ENCODE measurements around the gene PRPF6.

Gene PRPF6

DNA sequence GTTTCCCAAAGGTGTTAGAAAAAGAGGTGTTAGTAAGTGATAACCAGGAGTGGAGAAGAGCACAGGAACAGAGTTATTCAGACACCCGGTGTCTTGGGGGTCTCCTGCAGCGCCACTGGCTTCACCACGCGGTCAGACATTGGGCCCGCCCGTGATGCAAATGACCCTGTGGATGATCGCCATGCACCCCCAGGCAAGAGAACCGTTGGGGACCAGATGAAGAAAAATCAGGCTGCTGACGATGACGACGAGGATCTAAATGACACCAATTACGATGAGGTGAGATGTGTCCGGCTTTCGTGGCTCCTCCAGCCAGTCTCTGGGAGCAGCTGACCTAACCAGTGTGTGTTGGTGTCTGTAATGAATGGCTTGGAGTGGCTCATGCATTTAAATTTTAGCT lies 2.0 kb downstream of the PRPF6 start:
- H3K4me1 ChIP-seq, result peaks cover 0 to 50% (median 39%) of the 10 kb centered on the region in 4 donors
- H3K36me3 ChIP-seq, result peaks cover 35 to 55% (median 49%) of the 10 kb centered on the region in 3 donors
- no peaks in the 10 kb centered on the region for H3K27me3 ChIP-seq
- TF ChIP-seq, protein P1, sequence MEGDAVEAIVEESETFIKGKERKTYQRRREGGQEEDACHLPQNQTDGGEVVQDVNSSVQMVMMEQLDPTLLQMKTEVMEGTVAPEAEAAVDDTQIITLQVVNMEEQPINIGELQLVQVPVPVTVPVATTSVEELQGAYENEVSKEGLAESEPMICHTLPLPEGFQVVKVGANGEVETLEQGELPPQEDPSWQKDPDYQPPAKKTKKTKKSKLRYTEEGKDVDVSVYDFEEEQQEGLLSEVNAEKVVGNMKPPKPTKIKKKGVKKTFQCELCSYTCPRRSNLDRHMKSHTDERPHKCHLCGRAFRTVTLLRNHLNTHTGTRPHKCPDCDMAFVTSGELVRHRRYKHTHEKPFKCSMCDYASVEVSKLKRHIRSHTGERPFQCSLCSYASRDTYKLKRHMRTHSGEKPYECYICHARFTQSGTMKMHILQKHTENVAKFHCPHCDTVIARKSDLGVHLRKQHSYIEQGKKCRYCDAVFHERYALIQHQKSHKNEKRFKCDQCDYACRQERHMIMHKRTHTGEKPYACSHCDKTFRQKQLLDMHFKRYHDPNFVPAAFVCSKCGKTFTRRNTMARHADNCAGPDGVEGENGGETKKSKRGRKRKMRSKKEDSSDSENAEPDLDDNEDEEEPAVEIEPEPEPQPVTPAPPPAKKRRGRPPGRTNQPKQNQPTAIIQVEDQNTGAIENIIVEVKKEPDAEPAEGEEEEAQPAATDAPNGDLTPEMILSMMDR (IDR thresholded peaks at IDR 0.05), result no peak
- no peak for DNase-seq
- H3K9me3 ChIP-seq, result no peaks in the 10 kb centered on the region
- intact Hi-C loops (cut with DNase I; ENCODE audit: low total_unique reads), result no loop called here
- H3K4me3 ChIP-seq, result no peak overlapping the region
- no peak overlapping the region for H3K27ac ChIP-seq

DNA sequence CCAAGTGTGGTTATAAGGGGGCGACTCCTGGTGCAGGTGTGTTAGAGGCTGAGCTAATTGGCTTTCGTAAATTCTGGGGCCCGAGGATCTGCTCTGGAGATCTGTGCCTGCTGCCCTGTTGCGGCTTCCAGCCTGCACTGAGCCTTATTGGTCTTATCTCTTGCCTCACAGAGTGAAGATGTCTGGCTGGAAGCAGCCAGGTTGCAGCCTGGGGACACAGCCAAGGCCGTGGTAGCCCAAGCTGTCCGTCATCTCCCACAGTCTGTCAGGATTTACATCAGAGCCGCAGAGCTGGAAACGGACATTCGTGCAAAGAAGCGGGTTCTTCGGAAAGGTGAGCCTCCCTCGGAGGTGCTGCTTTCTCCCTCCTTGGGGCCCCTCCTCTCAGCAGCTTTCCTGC lies 20.0 kb downstream of the PRPF6 start:
- TF ChIP-seq, protein P1 (IDR thresholded peaks at IDR 0.05), result no peak
- DNase-seq, result no peak
- Histone ChIP-seq H3K9me3 (no peaks in the 10 kb centered on the region), H3K27ac (no peak overlapping the region), H3K36me3 (peaks cover 87 to 100% (median 94%) of the 10 kb centered on the region in 3 donors), H3K27me3 (no peaks in the 10 kb centered on the region), H3K4me1 (no peaks in the 10 kb centered on the region), H3K4me3 (no peak overlapping the region)
- intact Hi-C loops (cut with DNase I; ENCODE audit: low total_unique reads), result no loop called here

DNA sequence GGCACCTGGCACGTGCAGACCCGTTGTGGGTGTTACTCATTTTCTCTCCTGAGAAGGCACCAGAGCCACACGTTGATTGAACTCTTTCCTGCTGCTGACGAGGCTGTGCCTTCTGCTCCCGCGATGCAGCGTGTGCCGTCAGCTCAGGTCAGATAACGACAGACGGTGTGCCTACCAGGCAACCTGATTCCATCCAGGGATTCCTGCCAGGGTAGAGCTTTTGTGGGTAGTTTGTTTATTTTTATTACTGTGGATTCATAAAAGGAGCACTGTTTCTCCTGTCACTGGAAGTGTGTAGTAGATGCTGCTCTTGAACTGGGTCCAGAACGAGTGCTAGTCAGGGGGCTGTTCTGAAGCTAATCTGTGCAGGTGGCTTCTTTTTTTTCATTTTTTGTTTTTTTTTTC lies 20.7 kb downstream of the PRPF6 start:
- intact Hi-C loops (cut with DNase I; ENCODE audit: low total_unique reads), result no loop called here
- no peak overlapping the region for H3K27ac ChIP-seq
- no peak for DNase-seq
- TF ChIP-seq, protein P1 (IDR thresholded peaks at IDR 0.05), result no peak
- no peaks in the 10 kb centered on the region for H3K27me3 ChIP-seq
- no peak overlapping the region for H3K4me3 ChIP-seq
- H3K4me1 ChIP-seq, result no peaks in the 10 kb centered on the region
- peaks cover 80 to 100% (median 94%) of the 10 kb centered on the region in 3 donors for H3K36me3 ChIP-seq
- H3K9me3 ChIP-seq, result no peaks in the 10 kb centered on the region

DNA sequence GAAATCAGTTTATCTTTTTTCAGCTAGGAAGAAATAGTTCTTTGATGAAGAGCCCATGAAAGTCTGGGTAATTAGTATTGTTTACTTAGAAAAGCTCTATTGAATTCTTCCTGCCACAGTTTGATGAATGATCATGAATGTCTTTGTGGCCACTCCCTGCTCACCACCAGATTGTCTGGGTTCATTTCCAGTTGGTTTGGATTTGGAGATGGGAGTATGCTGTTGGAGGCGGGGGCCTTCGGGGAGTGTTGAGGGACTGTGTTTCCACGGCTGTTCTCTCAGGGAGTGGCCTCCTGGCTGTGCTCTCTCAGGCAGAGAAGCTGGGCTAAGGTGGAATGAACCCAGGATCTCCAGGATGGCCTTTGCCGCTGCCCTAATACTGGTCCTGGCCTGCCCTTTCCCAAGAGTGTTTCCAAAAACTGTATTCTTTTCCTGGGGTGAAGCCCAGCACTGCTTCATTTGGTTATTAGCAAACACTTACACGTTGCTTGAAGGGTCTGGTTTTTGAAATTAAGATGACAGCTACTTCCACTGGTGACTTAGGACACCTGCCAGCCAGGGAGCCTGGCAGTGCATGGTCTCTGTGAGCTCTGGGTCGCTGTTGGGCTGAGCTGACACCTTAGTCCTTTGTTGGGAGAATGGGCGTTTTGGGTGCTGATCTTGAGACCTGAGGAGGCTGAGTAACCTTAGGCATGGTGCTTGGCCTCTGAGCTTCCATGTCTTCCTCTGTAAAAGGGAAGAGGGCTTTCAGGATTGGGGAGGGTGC lies 23.2 kb downstream of the PRPF6 start:
- intact Hi-C loops (cut with DNase I; ENCODE audit: low total_unique reads), result no loop called here
- H3K9me3 ChIP-seq, result no peaks in the 10 kb centered on the region
- no peak overlapping the region for H3K27ac ChIP-seq
- H3K36me3 ChIP-seq, result peaks cover 63 to 100% (median 96%) of the 10 kb centered on the region in 3 donors
- H3K4me3 ChIP-seq, result no peak overlapping the region
- TF ChIP-seq, protein P1 (IDR thresholded peaks at IDR 0.05), result no peak
- H3K27me3 ChIP-seq, result no peaks in the 10 kb centered on the region
- no peak for DNase-seq
- H3K4me1 ChIP-seq, result no peaks in the 10 kb centered on the region

DNA sequence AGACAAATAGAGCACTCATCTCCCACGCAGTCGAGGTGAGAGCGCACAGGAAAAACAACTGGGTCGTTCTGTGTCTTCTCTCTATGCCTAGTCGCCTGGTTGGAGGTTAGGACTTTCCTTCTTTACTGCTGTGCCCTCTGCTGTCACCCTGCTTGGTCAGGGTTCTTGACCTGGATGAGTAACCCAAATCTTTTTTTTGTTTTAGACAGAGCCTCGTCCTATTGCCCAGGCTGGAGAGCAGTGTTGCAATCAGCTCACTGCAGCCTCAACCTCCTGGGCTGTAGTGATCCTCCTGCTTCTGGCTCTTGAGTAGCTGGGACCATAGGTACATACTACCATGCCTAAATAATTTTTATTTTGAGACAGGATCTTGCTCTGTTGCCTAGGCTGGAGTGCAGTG lies 24.5 kb downstream of the PRPF6 start:
- TF ChIP-seq, protein P1 (IDR thresholded peaks at IDR 0.05), result no peak
- H3K9me3 ChIP-seq, result no peaks in the 10 kb centered on the region
- peaks cover 59 to 100% (median 96%) of the 10 kb centered on the region in 3 donors for H3K36me3 ChIP-seq
- no peaks in the 10 kb centered on the region for H3K27me3 ChIP-seq
- intact Hi-C loops (cut with DNase I; ENCODE audit: low total_unique reads), result no loop called here
- H3K4me1 ChIP-seq, result no peaks in the 10 kb centered on the region
- H3K27ac ChIP-seq, result no peak overlapping the region
- DNase-seq, result no peak
- no peak overlapping the region for H3K4me3 ChIP-seq
